Karpas-422 (cell line): ENCODE measurements around the gene DNAL4. TPM values are rescaled to one million over a fixed set of nuclear protein-coding genes. Genes with fewer than 3 reads are reported as not detected.

Source experiments
- DNase-seq: peaks from one replicate; pipeline ENCODE4 v3.0.0-alpha.2; 2015
- H2AFZ ChIP-seq: fragments of 200-600 bp; sonication (generic); 2 replicates; pipeline ENCODE4 v1.6.1; 2014; ENCODE audit warnings: antibody characterized with exemption, low read length, mixed read lengths
- H3K27ac ChIP-seq: fragments of 200-600 bp; sonication (generic); 2 replicates; pipeline ENCODE4 v1.5.1; 2014; ENCODE audit warnings: mild to moderate bottlenecking, low read length, moderate library complexity
- H3K27me3 ChIP-seq: fragments of 200-600 bp; sonication (generic); 2 replicates; pipeline ENCODE4 v1.6.1; 2014; ENCODE audit warnings: low read length, mixed read lengths
- H3K36me3 ChIP-seq: fragments of 200-600 bp; sonication (generic); 2 replicates; pipeline ENCODE4 v1.6.1; 2014; ENCODE audit warnings: low read length, mixed read lengths; ENCODE audit not compliant: insufficient read depth
- H3K4me1 ChIP-seq: fragments of 200-600 bp; sonication (generic); 2 replicates; pipeline ENCODE4 v1.6.1; 2014; ENCODE audit warnings: mild to moderate bottlenecking, low read length, mixed read lengths
- H3K4me2 ChIP-seq: fragments of 200-600 bp; sonication (generic); 2 replicates; pipeline ENCODE4 v1.6.1; 2014; ENCODE audit warnings: low read length, low read depth, mild to moderate bottlenecking; ENCODE audit not compliant: poor library complexity, severe bottlenecking
- H3K4me3 ChIP-seq: fragments of 200-600 bp; sonication (generic); 2 replicates; pipeline ENCODE4 v1.5.1; 2014; ENCODE audit warnings: mild to moderate bottlenecking, antibody characterized with exemption, low read length, mixed read lengths
- H3K79me2 ChIP-seq: fragments of 200-600 bp; sonication (generic); 2 replicates; pipeline ENCODE4 v1.6.1; 2014; ENCODE audit warnings: mild to moderate bottlenecking, low read length, mixed read lengths
- H3K9ac ChIP-seq: fragments of 200-600 bp; sonication (generic); 2 replicates; pipeline ENCODE4 v1.6.0; 2014; ENCODE audit warnings: low read length
- H3K9me2 ChIP-seq: fragments of 200-600 bp; sonication (generic), shearing (Covaris generic); replicated peaks from 2 replicates; pipeline ENCODE4 v1.6.0; 2014; ENCODE audit warnings: mild to moderate bottlenecking, low read length, moderate library complexity; ENCODE audit not compliant: insufficient read depth
- H3K9me3 ChIP-seq: fragments of 300-700, 200-600 bp; sonication (generic); 2 replicates; pipeline ENCODE4 v1.6.1; 2014; ENCODE audit warnings: low read length, mixed read lengths
- H4K20me1 ChIP-seq: fragments of 200-600 bp; sonication (generic); 2 replicates; pipeline ENCODE4 v1.6.1; 2014; ENCODE audit warnings: mild to moderate bottlenecking, antibody characterized with exemption, low read length, low read depth; ENCODE audit not compliant: insufficient read depth
- total RNA-seq: library from RNA; depleted of rRNA; stranded (reverse); fragments of >200 nt; shearing (Covaris generic); gene quantifications from 2 replicates; pipeline ENCODE4 v1.2.3, GENCODE V29; 2014; ENCODE audit warnings: low replicate concordance

The DNAL4 gene
- total RNA-seq, 1 experiment from 2014 or later: 3.2 TPM

GRCh38 chr22:38735465-38736256, 58.3 kb downstream of the DNAL4 start:
- no peaks in the 10 kb centered on the region for H3K27me3 ChIP-seq
- peaks cover 5% of the 10 kb centered on the region; the same call in 1 of the 2 replicates for H3K36me3 ChIP-seq
- no peaks in the 10 kb centered on the region for H3K9me3 ChIP-seq
- H3K4me2 ChIP-seq: no peak overlapping the region
- H3K4me1 ChIP-seq: no peaks in the 10 kb centered on the region
- no peaks in the 10 kb centered on the region for H4K20me1 ChIP-seq
- H3K27ac ChIP-seq: no peak overlapping the region
- no peaks in the 10 kb centered on the region for H3K9me2 ChIP-seq
- H3K79me2 ChIP-seq: no peaks in the 10 kb centered on the region
- no peak overlapping the region for H3K4me3 ChIP-seq
- no peak for DNase-seq
- H3K9ac ChIP-seq: no peak overlapping the region
- no peak overlapping the region for H2AFZ ChIP-seq

DNA sequence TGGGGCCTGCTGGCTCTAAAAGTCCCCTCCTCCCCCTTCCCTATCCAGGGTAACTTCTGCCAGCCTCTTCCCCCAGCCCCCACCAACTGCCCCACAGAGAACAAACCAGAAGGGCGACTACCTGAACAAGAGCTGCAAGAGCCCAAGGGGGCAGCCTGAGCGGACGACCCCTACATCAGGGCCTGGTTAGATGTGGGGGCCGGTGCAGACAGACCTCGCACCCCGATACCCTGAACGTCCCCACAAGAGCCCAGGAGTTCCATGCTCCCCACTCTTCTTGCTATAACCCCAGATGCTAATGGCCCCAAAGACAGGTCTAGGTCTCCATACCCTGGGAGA, 58.8 kb downstream of the DNAL4 start:
- H3K9ac ChIP-seq: no peak overlapping the region
- H3K27me3 ChIP-seq: no peaks in the 10 kb centered on the region
- H3K9me3 ChIP-seq: no peaks in the 10 kb centered on the region
- H3K79me2 ChIP-seq: no peaks in the 10 kb centered on the region
- H3K4me2 ChIP-seq: no peak overlapping the region
- no peaks in the 10 kb centered on the region for H4K20me1 ChIP-seq
- no peaks in the 10 kb centered on the region for H3K4me1 ChIP-seq
- H3K27ac ChIP-seq: no peak overlapping the region
- DNase-seq: no peak
- no peak overlapping the region for H2AFZ ChIP-seq
- H3K9me2 ChIP-seq: no peaks in the 10 kb centered on the region
- peaks cover 5% of the 10 kb centered on the region; the same call in 1 of the 2 replicates for H3K36me3 ChIP-seq
- no peak overlapping the region for H3K4me3 ChIP-seq

DNA sequence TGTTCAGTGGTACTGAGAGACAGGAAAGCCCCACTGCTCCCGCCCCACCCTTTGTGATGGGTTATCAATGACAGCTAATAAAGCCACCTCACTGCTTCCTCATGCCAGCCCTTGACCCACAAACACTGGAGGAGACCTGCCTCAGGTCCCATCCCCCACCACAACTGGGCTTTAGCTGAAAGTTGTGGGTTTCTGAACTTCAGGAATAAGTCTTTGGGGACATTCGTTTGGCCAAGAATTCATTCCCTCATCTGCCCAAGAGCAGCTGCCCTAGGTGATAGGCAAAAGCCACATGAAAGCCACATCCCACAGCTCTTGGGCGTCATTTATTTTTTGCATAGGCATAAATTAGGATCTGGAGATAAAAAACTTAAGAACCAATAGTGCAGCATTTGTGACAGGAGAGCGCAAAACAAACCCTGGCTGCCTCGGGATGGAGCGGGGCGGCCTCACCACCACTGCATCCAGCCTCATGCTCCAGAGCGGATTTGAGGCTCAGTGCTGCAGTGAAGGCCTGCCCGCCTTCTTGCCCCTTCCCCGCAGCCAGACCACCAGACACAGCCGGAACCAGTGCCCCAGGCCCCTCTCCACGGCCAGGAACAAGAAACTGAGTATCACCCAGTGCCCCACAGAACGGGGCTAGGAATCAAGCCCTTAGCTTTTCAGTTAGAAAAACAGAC, 59.4 kb downstream of the DNAL4 start:
- no peaks in the 10 kb centered on the region for H3K9me3 ChIP-seq
- no peak overlapping the region for H2AFZ ChIP-seq
- no peak overlapping the region for H3K4me2 ChIP-seq
- no peaks in the 10 kb centered on the region for H3K4me1 ChIP-seq
- no peaks in the 10 kb centered on the region for H3K79me2 ChIP-seq
- H3K27ac ChIP-seq: no peak overlapping the region
- H4K20me1 ChIP-seq: no peaks in the 10 kb centered on the region
- H3K36me3 ChIP-seq: peaks cover 5% of the 10 kb centered on the region; the same call in 1 of the 2 replicates
- DNase-seq: no peak
- H3K9ac ChIP-seq: no peak overlapping the region
- no peak overlapping the region for H3K4me3 ChIP-seq
- no peaks in the 10 kb centered on the region for H3K9me2 ChIP-seq
- no peaks in the 10 kb centered on the region for H3K27me3 ChIP-seq

- no peak overlapping the region for H3K9ac ChIP-seq
- H3K9me3 ChIP-seq: no peaks in the 10 kb centered on the region
- H3K4me2 ChIP-seq: no peak overlapping the region
- no peaks in the 10 kb centered on the region for H3K79me2 ChIP-seq
- no peaks in the 10 kb centered on the region for H4K20me1 ChIP-seq
- H3K27ac ChIP-seq: no peak overlapping the region
- no peak overlapping the region for H2AFZ ChIP-seq
- no peaks in the 10 kb centered on the region for H3K9me2 ChIP-seq
- H3K36me3 ChIP-seq: peaks cover 5% of the 10 kb centered on the region
- H3K4me3 ChIP-seq: no peak overlapping the region
- DNase-seq: no peak
- H3K27me3 ChIP-seq: no peaks in the 10 kb centered on the region
- H3K4me1 ChIP-seq: no peaks in the 10 kb centered on the region
These were observed 60.1 kb downstream of the DNAL4 start for GRCh38 chr22:38733724-38734381.

DNA sequence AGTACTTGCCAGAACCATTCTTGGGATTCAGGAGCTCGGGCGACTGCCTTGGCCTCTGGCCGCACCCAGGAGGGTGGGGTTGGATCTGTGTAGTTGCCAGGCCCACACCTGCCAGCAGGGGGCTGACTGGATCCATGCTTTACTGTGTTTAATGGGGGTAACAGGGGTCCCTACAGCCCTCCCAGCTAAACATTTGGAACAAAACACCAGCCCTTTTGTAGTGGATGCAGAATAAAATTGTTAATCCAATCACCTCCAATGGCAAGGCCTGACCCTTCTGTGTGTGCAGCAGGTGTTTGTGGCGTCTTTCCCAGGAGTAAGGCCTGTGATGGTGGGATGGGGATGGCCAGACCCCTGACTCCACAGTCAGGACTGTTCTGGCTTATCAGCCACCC, 60.6 kb downstream of the DNAL4 start:
- peak; percentile 71 for DNase-seq
- peaks cover 9% of the 10 kb centered on the region for H3K36me3 ChIP-seq
- no peaks in the 10 kb centered on the region for H3K9me3 ChIP-seq
- H3K27ac ChIP-seq: no peak overlapping the region
- H3K4me2 ChIP-seq: no peak overlapping the region
- no peaks in the 10 kb centered on the region for H3K79me2 ChIP-seq
- H3K4me1 ChIP-seq: no peaks in the 10 kb centered on the region
- H3K9ac ChIP-seq: no peak overlapping the region
- no peaks in the 10 kb centered on the region for H4K20me1 ChIP-seq
- no peaks in the 10 kb centered on the region for H3K27me3 ChIP-seq
- no peaks in the 10 kb centered on the region for H3K9me2 ChIP-seq
- H2AFZ ChIP-seq: no peak overlapping the region
- no peak overlapping the region for H3K4me3 ChIP-seq

DNA sequence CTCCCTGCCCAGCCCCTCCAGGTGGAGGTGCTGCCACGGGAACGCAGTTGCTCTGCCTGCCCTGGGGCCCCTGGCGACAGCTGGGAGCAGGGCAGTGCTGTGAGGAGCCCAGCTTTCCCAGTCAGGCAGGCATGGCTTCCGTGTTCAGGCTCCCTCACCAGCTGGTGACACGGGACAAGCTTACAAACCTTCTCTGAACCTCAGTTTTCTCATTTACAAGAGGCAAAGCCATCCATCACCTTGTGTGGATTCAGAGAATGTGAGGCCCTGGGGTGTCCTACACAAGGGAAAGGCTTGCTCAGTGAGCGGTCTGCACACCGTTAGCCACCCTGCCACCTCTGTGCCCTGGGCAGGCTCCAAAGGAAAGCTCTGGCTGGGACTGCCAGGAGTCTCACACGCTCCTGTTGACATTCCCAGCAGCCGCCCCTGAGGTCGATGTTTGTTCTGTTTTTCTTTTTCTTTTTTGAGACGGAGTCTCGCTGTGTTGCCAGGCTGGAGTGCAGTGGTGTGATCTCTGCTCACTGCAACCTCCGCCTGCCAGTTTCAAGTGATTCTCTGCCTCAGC, 61.6 kb downstream of the DNAL4 start:
- Histone ChIP-seq H3K79me2 (no peaks in the 10 kb centered on the region), H2AFZ (no peak overlapping the region), H3K9me2 (no peaks in the 10 kb centered on the region), H3K27ac (no peak overlapping the region), H3K27me3 (no peaks in the 10 kb centered on the region), H4K20me1 (no peaks in the 10 kb centered on the region), H3K9me3 (no peaks in the 10 kb centered on the region), H3K4me2 (no peak overlapping the region), H3K36me3 (peaks cover 12% of the 10 kb centered on the region), H3K4me1 (no peaks in the 10 kb centered on the region), H3K9ac (no peak overlapping the region), H3K4me3 (no peak overlapping the region)
- no peak for DNase-seq

GRCh38 chr22:38731703-38732161, 62.2 kb downstream of the DNAL4 start:
- H3K27ac ChIP-seq: no peak overlapping the region

DNA sequence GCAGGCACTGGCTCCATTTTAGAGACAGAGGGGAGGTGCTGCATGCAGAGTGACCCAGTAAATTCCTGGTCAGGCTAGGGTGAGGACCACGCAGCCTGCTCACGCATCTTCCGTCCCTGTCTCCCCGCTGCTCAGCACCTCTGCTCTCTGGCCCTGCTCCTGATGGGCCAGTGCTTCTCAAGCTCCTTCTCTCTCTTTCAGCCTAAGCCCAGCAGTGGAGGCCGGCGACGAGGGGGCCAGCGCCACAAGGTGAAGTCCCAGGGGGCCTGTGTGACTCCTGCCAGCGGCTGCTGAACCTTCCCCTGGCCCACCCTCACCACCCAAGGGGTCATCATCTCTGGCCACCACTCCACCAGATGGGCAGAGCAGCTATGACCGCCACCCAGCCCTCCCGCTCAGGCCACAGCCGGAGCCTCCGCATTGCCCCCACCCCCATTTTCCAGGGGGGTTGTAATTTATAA, 63.5 kb downstream of the DNAL4 start:
- H3K27ac ChIP-seq: no peak overlapping the region
- H3K4me1 ChIP-seq: no peaks in the 10 kb centered on the region
- no peaks in the 10 kb centered on the region for H3K79me2 ChIP-seq
- H3K9me3 ChIP-seq: no peaks in the 10 kb centered on the region
- H3K9ac ChIP-seq: no peak overlapping the region
- peaks cover 12% of the 10 kb centered on the region for H3K36me3 ChIP-seq
- H2AFZ ChIP-seq: no peak overlapping the region
- no peaks in the 10 kb centered on the region for H3K27me3 ChIP-seq
- no peaks in the 10 kb centered on the region for H3K9me2 ChIP-seq
- H4K20me1 ChIP-seq: no peaks in the 10 kb centered on the region
- no peak overlapping the region for H3K4me3 ChIP-seq
- no peak for DNase-seq
- H3K4me2 ChIP-seq: no peak overlapping the region

More at GRCh38 chr22:38731703-38732161, 62.2 kb downstream of the DNAL4 start:
- Histone ChIP-seq H3K27me3 (no peaks in the 10 kb centered on the region), H3K9me2 (no peaks in the 10 kb centered on the region), H3K79me2 (no peaks in the 10 kb centered on the region), H2AFZ (no peak overlapping the region), H3K36me3 (peaks cover 12% of the 10 kb centered on the region), H3K4me3 (no peak overlapping the region), H3K4me2 (no peak overlapping the region), H3K9ac (no peak overlapping the region), H3K9me3 (no peaks in the 10 kb centered on the region), H3K4me1 (no peaks in the 10 kb centered on the region), H4K20me1 (no peaks in the 10 kb centered on the region)
- no peak for DNase-seq
